GM12874 (cell line): ENCODE measurements around the gene DMRT1.

Experiments
- CTCF ChIP-seq: IDR thresholded peaks from 2 replicates; pipeline ENCODE4 v1.5.1; 2011; ENCODE audit warnings: low read depth, mild to moderate bottlenecking, control low read depth, low read length, moderate library complexity; ENCODE audit not compliant: insufficient read depth

The DMRT1 gene

GRCh38 chr9:948497-948896 is 107.0 kb downstream of the DMRT1 start:
- no peak for TF ChIP-seq CTCF

DNA sequence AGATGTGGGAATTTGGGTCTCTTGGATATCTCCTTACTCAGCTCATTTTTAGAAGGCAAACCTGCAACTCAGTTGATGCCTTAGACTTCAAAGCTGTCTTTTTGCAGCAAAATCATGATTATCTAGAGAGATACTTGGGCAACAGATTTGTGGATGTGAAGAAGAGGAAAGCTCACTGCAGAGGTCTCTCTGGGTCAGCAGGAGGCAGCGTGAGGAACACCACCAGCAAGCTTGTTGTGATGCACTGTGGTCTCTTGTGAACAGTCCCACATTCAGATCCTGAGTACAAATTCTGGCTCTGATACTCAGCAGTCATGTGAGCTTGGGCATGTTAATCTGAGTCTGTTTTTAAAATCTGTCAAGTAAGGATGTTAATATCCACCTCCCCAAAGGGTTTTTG is 108.6 kb downstream of the DMRT1 start:
- no peak for TF ChIP-seq CTCF

DNA sequence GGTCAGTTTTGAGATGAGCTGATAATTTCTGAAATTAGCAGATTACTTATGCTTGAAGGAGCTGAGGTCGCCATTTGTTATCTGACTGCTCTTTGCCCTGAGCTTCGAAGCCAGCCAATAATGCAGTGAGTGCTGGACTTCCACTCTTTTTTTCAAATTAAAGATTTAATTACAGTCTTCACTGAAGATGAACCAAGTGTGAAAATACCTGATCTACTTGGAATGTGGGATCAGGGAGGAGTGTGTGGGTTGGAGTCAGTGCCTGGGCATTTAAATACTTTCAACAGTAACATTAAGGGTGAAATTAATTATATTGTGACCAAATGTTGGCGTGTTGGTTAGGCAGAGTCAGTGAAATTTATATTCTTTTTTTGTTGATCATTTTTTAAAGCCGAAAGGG is 111.0 kb downstream of the DMRT1 start:
- no peak for TF ChIP-seq CTCF

- no peak for TF ChIP-seq CTCF
Measured at GRCh38 chr9:959105-959504, 117.6 kb downstream of the DMRT1 start.

DNA sequence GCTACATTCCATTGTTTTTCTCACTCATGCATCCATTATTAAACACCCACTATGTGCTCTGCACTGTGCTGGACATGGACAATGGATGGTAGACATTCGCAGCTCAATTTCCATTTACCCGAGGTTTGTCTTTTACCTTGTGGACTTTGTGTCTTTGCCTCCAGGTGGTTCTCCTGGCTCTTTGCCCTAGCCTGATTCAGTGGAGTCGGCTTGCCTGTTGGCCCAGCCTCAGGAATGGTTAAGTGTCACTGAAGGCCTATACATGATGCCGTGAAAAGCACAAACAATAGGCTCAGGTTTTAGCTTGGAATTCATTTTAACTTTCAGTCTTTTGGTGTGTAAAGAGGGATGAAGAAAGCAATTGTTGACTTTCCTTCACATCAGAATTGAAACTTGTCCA is 118.4 kb downstream of the DMRT1 start:
- TF ChIP-seq CTCF, result no peak

- TF ChIP-seq CTCF, result no peak
Measured at GRCh38 chr9:962023-962422, 120.5 kb downstream of the DMRT1 start.

DNA sequence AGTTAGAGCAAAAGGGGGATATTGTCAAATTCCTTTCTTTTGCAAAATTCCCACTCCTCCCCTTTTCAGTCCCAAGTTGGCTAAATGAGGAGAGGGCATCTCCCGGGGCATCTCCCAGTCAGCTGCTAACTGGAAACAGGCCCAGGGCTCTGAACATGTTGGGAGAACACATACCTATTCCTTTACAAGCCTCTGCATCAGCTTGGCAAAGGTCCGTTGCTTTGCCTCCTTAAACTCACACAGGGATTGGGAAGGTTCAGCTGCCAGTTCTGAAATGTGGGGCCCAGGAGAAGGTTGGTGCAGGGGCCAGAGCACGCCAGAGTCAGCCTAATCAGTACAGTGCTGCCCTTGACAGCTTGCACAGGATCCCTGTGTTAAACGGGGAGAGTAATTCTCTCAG is 124.0 kb downstream of the DMRT1 start:
- TF ChIP-seq CTCF, result no peak

- TF ChIP-seq CTCF, result no peak
Measured at GRCh38 chr9:966870-967269, 125.4 kb downstream of the DMRT1 start.
